NCI-H748 treated with DMSO at 0.1 percent for 48 hours (cell line): Measurements from ENCODE around the gene NET1.
"Not testable (repeated sequence)": the region's sequence is repeated elsewhere in the genome, so short reads cannot be mapped to it uniquely, and the experiment has no call there.

Source experiments
- DNase-seq: peaks from one replicate; lab custom pipeline; 2025; lab: John Stamatoyannopoulos, UW

Gene NET1

GRCh38 chr10:5412277-5412941 lies at the start of gene NET1:
NET1 (plus strand) TSS chr10:5412557; CDS start chr10:5412693, 136 bp downstream.
- peak; percentile 71 for DNase-seq

GRCh38 chr10:5362873-5363272 lies 49.5 kb upstream of the NET1 start:
- DNase-seq, result no peak

GRCh38 chr10:5364374-5364773 lies 48.0 kb upstream of the NET1 start:
- no peak for DNase-seq

- peak; percentile 63 for DNase-seq
Observed at GRCh38 chr10:5364890-5365338, 47.4 kb upstream of the NET1 start, which contains the start of gene UCN3. UCN3 (plus strand) TSS chr10:5364966; CDS start chr10:5373721, 8,755 bp downstream.

GRCh38 chr10:5365928-5366327 lies 46.4 kb upstream of the NET1 start:
- peak; percentile 27 for DNase-seq

GRCh38 chr10:5369362-5370158 lies 42.8 kb upstream of the NET1 start:
- DNase-seq, result no peak

- DNase-seq, result no peak
Observed at GRCh38 chr10:5370493-5371352, 41.6 kb upstream of the NET1 start.

- no peak for DNase-seq
Observed at GRCh38 chr10:5373307-5373706, 39.0 kb upstream of the NET1 start.

GRCh38 chr10:5373891-5374611 lies 38.3 kb upstream of the NET1 start:
- DNase-seq, result no peak

GRCh38 chr10:5376450-5376849 lies 35.9 kb upstream of the NET1 start:
- no peak for DNase-seq

GRCh38 chr10:5379202-5379601 lies 33.2 kb upstream of the NET1 start:
- not testable (repeated sequence) for DNase-seq

- not testable (repeated sequence) for DNase-seq
Observed at GRCh38 chr10:5380395-5380794, 32.0 kb upstream of the NET1 start.

GRCh38 chr10:5381187-5381586 lies 31.2 kb upstream of the NET1 start:
- no peak for DNase-seq

- no peak for DNase-seq
Observed at GRCh38 chr10:5385224-5385623, 27.1 kb upstream of the NET1 start.

- DNase-seq, result no peak
Observed at GRCh38 chr10:5387169-5387568, 25.2 kb upstream of the NET1 start.

GRCh38 chr10:5390607-5391205 lies 21.7 kb upstream of the NET1 start:
- DNase-seq, result no peak

- DNase-seq, result no peak
Observed at GRCh38 chr10:5391790-5392189, 20.6 kb upstream of the NET1 start.

- DNase-seq, result no peak
Observed at GRCh38 chr10:5393529-5393928, 18.8 kb upstream of the NET1 start.

- DNase-seq, result no peak
Observed at GRCh38 chr10:5395168-5395567, 17.2 kb upstream of the NET1 start.

- DNase-seq, result no peak
Observed at GRCh38 chr10:5396556-5397300, 15.6 kb upstream of the NET1 start.

- no peak for DNase-seq
Observed at GRCh38 chr10:5399332-5399731, 13.0 kb upstream of the NET1 start.
